ENCODE results near the gene SERPINA3.

The SERPINA3 gene

GRCh38 chr14:94614802-94615201 lies 2.6 kb downstream of the SERPINA3 start:
- no peak for TF ChIP-seq FOXP2 (optimal IDR thresholded peaks at IDR 0.05; ENCODE audit: borderline replicate concordance, extremely low read depth, extremely low read length, insufficient read depth)
- no peak for TF ChIP-seq TAF1 (IDR thresholded peaks at IDR 0.05; ENCODE audit: borderline replicate concordance, insufficient read depth, low read length)
- TF ChIP-seq POLR2AphosphoS5 (IDR thresholded peaks at IDR 0.05; ENCODE audit: low read depth, low read length), result no peak
- no peak for TF ChIP-seq SIN3A (IDR thresholded peaks at IDR 0.05; ENCODE audit: borderline replicate concordance, insufficient read depth, low read length)
- TF ChIP-seq, protein P1, sequence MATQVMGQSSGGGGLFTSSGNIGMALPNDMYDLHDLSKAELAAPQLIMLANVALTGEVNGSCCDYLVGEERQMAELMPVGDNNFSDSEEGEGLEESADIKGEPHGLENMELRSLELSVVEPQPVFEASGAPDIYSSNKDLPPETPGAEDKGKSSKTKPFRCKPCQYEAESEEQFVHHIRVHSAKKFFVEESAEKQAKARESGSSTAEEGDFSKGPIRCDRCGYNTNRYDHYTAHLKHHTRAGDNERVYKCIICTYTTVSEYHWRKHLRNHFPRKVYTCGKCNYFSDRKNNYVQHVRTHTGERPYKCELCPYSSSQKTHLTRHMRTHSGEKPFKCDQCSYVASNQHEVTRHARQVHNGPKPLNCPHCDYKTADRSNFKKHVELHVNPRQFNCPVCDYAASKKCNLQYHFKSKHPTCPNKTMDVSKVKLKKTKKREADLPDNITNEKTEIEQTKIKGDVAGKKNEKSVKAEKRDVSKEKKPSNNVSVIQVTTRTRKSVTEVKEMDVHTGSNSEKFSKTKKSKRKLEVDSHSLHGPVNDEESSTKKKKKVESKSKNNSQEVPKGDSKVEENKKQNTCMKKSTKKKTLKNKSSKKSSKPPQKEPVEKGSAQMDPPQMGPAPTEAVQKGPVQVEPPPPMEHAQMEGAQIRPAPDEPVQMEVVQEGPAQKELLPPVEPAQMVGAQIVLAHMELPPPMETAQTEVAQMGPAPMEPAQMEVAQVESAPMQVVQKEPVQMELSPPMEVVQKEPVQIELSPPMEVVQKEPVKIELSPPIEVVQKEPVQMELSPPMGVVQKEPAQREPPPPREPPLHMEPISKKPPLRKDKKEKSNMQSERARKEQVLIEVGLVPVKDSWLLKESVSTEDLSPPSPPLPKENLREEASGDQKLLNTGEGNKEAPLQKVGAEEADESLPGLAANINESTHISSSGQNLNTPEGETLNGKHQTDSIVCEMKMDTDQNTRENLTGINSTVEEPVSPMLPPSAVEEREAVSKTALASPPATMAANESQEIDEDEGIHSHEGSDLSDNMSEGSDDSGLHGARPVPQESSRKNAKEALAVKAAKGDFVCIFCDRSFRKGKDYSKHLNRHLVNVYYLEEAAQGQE (IDR thresholded peaks at IDR 0.05; ENCODE audit: insufficient read depth in 1 of 2, low read depth in 2 of 2, low read length in 2 of 2), result no peak

- TF ChIP-seq TAF1 (IDR thresholded peaks at IDR 0.05; ENCODE audit: borderline replicate concordance, insufficient read depth, low read length) (no peak), SIN3A (IDR thresholded peaks at IDR 0.05; ENCODE audit: borderline replicate concordance, insufficient read depth, low read length) (no peak), FOXP2 (optimal IDR thresholded peaks at IDR 0.05; ENCODE audit: borderline replicate concordance, extremely low read depth, extremely low read length, insufficient read depth) (no peak), POLR2AphosphoS5 (IDR thresholded peaks at IDR 0.05; ENCODE audit: low read depth, low read length) (no peak)
- TF ChIP-seq, protein P1 (IDR thresholded peaks at IDR 0.05; ENCODE audit: insufficient read depth in 1 of 2, low read depth in 2 of 2, low read length in 2 of 2), result no peak
These were observed 3.1 kb downstream of the SERPINA3 start for GRCh38 chr14:94615254-94615653.

GRCh38 chr14:94615823-94616570 lies 3.8 kb downstream of the SERPINA3 start:
- no peak for TF ChIP-seq POLR2AphosphoS5 (IDR thresholded peaks at IDR 0.05; ENCODE audit: low read depth, low read length)
- no peak for TF ChIP-seq TAF1 (IDR thresholded peaks at IDR 0.05; ENCODE audit: borderline replicate concordance, insufficient read depth, low read length)
- TF ChIP-seq SIN3A (IDR thresholded peaks at IDR 0.05; ENCODE audit: borderline replicate concordance, insufficient read depth, low read length), result no peak
- TF ChIP-seq FOXP2 (optimal IDR thresholded peaks at IDR 0.05; ENCODE audit: borderline replicate concordance, extremely low read depth, extremely low read length, insufficient read depth), result no peak
- TF ChIP-seq, protein P1 (IDR thresholded peaks at IDR 0.05; ENCODE audit: insufficient read depth in 1 of 2, low read depth in 2 of 2, low read length in 2 of 2), result no peak

DNA sequence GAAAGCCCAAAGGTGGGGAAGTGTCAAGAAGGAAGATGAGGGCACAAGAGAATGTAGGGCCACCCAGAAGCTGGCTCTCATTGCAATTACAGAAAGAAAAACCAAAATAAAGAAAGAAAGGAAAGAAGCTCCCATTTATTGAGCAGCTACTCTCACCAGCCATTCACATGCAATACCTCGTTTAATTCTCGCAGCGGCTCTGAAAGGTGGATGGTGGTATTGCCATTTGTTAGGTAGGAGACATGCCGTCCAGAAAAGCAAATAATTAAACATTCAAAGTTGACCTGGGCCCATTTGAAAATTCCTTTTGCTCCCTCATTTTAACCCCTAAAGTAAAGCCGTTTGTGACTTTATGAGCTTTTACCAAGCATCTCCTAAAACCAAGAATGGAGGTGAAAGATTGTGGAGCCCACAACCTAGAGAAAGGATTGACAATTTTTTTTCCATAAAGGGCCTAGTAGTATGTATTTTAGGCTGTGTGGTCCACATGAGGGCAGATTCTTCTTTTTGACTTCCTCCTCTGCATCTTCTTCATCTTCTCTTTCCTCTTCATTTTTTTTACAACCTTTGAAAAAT lies 5.3 kb downstream of the SERPINA3 start:
- TF ChIP-seq, protein P1 (IDR thresholded peaks at IDR 0.05; ENCODE audit: insufficient read depth in 1 of 2, low read depth in 2 of 2, low read length in 2 of 2), result no peak
- TF ChIP-seq SIN3A (IDR thresholded peaks at IDR 0.05; ENCODE audit: borderline replicate concordance, insufficient read depth, low read length), result no peak
- TF ChIP-seq POLR2AphosphoS5 (IDR thresholded peaks at IDR 0.05; ENCODE audit: low read depth, low read length), result no peak
- no peak for TF ChIP-seq TAF1 (IDR thresholded peaks at IDR 0.05; ENCODE audit: borderline replicate concordance, insufficient read depth, low read length)
- no peak for TF ChIP-seq FOXP2 (optimal IDR thresholded peaks at IDR 0.05; ENCODE audit: borderline replicate concordance, extremely low read depth, extremely low read length, insufficient read depth)
